Activated CD8-positive, alpha-beta memory T cell treated with anti-CD3 and anti-CD28 coated beads for 48 hours (primary cell): Measurements from ENCODE around the gene CENPP.

Source experiments
- DNase-seq, 3 experiments: peaks; one replicate each; pipeline ENCODE4 v3.0.0-alpha.2; 2020; ENCODE audit warnings: low read depth in 2 of 3, low spot score in 2 of 3

Gene CENPP

GRCh38 chr9:92312887-92313623, 12.7 kb upstream of the CENPP start:
- no peak for DNase-seq

DNA sequence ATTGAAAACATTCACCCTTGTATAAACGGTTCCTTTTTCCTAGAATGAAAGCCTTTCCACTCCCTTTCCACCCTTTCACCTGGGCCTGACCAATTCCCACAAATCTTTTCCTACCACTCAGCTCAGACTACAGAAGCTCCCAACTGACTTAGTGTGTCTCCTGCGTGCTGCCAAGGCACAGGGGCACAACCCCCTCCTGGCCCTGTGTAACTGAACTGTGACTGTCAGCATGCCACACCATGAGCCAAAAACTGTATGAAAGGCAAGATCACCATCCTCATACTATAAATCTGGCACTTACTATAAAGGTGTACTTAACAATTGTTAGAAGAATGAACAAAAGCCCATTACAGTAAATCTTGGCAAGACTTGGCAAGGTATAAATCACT, 12.1 kb upstream of the CENPP start:
- no peak for DNase-seq

- DNase-seq: no peak
Measured at GRCh38 chr9:92315456-92315855, 10.3 kb upstream of the CENPP start.

DNA sequence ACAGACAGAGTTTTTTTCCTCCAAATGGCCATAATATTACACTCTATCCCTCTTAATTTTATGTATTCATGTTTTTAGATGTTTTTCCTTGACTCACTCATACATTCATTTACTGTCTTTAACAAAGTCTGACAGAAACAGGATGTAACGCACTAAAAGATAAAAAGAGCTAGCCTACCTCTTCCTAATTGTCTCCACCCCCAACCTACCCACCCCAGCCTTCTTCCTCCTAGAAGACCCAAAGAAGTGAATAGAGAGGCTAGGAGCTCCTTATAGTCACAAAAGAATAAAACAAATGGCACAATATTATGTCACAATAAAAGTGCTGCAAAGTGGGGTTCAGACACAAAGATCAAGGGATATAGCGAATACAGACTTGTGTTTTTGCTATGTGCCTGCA, 1.3 kb upstream of the CENPP start:
- DNase-seq: no peak

DNA sequence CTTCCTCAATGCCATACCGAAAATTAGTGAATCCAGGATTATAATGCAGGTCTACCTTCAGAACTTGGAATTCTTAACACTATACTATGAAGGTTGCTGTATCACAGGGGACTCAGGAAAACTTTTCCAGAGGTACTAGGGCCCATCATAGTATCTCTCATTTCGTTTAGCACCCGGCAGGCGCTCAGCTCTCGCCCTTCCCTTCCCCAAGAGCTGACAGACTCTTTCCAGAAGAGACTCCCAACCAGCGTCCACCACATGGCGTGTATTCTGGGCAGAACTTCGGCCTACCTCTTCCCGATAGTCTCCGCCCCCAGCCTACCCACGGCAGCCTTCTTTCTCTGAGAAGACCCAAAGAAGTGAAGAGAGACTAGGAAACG, 874 bp upstream of the CENPP start:
- DNase-seq: no peak

DNA sequence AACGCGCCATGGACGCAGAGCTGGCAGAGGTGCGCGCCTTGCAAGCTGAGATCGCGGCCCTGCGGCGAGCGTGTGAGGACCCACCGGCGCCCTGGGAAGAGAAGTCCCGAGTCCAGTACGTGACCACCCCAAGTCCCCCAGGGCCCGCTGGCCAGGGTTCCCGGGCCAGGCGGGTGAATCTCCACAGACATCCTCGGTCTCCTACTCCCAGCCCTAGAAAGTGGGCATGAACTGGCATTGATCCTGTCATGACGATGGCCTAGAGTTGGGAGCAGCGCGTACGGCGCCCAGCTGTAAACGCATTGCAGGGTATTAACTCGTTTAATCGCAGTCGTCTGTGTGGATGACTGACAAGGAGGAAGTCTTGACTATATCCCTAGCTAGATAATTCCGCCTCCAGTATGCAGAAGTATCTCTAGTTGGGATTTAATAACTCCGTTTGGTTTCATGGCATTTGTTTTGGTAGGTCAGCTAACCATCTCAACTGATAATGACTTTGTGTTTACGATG, 293 bp downstream of the CENPP start:
- no peak for DNase-seq

- DNase-seq: no peak
Measured at GRCh38 chr9:92327283-92327850, 1.6 kb downstream of the CENPP start.

DNA sequence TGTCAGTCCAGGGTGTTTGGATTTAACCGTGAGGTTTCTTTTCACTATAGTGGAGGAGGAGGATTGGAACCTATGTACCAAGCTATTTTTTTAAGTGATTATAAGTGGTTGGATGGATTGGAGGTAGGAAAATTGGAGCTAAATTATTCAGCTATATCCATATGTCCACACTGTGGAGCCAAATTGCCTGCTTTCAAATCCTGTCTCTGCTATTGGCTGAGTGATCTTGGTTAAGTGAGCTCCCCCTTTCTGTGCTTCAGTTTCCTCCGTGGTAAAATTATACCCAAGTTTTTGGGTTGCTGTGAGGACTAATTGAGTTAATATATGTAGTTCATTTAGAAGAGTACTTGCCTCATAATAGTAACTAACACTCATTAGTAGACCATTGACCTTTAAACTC, 2.5 kb downstream of the CENPP start:
- DNase-seq: no peak

GRCh38 chr9:92332577-92333281, 7.0 kb downstream of the CENPP start:
- no peak for DNase-seq

GRCh38 chr9:92333282-92333634, 7.5 kb downstream of the CENPP start:
- DNase-seq: no peak

GRCh38 chr9:92341578-92341977, 15.8 kb downstream of the CENPP start:
- no peak for DNase-seq

DNA sequence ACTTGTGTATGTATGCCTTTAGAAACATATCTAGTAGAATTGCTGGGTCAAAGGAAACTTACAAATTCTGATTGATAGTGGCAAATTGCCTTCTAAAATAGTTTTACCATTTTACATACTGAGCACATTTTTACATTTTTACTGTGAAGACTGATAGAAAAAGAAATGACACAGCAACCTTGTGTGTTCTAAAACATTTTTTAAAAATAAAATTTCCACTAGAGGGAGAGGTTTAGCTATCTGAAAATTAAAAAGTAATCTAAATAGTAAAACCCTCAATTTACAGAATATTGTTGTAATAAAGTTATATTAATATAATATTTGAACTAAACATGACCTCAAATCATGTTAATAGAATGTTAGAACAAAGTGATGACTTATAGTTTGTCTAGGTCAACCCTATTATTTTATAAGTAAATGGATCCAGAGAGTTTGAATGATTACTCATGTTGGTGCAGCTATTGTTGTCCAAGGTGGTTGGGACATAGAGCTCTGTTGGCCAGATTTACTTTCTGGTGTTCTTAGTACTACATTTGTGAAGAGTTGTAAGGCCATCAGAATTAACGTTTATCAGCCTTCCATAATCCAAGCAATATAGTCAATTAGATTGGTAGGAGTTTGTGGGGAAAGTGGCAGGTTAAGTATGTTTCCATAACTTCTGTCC, 17.2 kb downstream of the CENPP start:
- DNase-seq: no peak

DNA sequence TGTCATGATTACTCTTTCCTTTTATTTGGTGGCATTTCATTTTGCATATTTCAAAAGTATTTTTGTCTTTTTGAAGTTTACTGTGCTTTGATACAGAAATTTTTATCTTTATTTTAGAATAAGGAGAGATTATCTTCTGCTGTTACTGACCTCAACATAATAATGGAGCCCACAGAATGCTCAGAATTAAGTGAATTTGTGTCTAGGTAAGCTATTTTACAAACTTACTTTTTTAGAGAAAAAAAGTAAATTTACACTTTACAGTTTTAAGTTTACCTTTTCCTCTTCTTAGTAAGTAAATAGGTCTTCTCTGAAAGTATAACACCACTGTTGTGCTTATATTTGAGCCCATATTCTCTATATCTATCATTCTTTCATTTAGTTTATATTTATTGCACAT, 19.8 kb downstream of the CENPP start:
- no peak for DNase-seq

DNA sequence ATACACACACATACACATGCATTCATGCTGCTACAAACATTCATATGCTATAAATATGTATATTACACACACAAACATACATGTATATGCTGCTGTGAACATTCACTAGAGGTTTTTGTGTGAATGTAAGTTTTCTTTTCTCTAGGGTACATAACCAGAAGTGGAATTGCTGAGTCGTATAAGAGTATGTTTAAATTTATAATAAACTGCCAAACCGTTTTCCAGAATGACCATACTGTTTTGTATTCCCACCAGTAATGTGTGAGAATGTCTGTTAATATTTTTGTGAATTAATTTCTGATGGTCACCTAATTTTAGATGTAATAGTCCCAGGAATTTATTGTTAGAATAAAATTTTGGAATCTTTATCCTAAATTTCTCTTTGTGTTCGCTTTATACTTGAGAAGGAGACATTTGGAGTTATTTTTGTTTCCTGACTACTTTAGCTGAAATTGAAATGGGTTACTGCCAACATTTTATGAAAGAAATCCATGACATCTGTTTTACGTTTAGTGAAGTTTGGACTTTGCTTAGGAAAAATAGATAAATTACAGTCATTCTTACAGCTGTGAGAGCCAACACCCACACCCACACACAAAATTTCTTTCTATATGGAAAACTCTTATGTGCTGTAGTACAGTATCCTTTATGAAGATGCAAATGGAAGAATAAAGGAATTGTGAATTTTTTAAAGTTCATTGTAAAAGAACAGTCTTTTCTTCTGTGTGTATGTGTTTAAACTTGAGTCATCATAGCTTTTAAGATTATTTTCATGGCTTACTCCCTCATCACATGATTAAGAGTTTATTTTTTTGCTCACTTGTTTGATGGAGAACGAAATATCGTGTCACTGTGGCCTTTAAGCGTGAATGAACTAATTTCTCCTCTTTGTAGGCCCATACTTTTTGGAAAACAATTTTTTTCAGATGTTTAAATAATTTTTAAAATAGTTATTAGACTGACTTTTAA, 24.3 kb downstream of the CENPP start:
- DNase-seq: no peak

GRCh38 chr9:92350740-92351133, 25.0 kb downstream of the CENPP start:
- DNase-seq: no peak

DNA sequence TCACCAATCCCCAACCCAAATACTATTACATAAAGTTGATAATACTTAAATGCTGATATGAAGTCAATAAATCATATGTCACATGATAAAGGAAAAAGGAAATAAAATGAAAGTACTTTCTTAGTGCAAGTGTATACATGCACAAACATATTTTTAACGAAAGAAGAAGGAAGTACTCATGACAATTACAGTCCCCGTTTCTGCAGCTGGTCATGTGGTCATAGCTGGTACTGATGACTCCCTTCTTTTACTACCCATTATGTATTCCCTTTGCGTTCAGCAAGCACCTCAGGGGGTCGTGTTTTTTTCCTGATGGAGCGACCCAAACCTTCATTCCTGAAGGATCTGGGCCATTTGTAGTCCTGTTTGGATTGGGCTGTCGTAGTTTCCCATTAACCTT, 27.3 kb downstream of the CENPP start:
- no peak for DNase-seq

GRCh38 chr9:92359394-92359995, 33.7 kb downstream of the CENPP start:
- DNase-seq: no peak

DNA sequence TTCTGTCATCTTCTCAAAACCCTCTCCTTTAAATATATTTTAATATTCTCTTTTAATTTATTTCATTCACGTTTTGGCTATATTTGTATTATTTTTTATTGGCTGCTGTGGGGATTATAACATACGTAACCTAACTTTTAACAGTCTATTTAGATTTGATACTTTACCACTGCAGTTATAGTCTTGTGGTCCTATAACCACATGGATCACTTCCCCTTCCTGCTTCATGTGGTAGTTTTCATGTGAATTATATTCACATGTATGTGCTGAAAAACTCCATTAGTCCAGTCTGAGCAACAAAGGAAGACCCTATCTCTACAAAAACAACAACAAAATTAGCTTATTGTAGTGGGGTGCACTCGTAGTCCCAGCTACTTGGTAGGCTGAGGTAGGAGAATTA, 34.3 kb downstream of the CENPP start:
- DNase-seq: no peak

DNA sequence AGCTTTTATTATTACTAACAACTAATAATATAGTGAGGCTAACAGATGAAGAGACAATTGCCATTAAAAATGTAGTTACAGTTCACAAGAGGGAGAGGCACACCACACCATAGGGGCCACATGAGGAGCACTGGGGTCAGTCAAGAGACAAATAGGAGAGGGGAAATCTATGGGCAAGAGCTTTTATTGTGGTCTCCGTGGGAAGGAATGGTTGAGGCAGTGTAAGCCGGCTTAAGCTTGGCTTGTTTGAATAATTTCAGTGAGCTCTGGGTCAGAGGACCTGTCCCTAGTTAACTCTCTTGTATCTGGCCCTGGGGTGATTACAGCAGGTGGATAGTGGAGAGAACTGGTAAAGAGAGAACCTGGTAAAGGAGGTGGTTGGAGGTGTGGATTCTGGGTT, 43.3 kb downstream of the CENPP start:
- DNase-seq: no peak

DNA sequence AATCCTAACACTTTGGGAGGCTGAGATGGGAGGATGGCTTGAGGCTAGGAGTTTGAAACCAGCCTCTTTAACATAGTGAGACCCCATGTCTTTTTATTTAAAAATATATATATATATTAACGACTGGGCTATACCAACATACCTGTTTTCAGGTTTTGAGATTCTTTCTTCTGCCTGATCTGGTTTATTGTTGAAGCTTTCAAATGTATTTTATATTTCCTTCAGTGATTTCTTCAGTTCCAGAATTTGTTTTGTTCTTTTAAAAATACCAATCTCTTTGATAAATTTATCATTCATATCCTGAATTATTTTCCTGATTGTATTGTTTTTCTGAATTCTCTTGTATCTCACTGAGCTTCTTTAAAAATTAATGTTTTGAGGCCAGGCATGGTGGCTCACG, 47.4 kb downstream of the CENPP start:
- DNase-seq: no peak
